HL-60 (cell line): Measurements from ENCODE around the gene CHST13.

ENCODE experiments used
- DNase-seq, 2 experiments: peaks; one replicate each; pipeline ENCODE4 v3.0.0-alpha.2; 2010 to 2020; ENCODE audit warnings: low read depth in 1 of 2, low spot score in 1 of 2
- H3K27ac ChIP-seq: fragments of 250-450 bp; sonication (Bioruptor Pico); replicated peaks from 2 replicates; pipeline ENCODE4 v1.5.1; 2020; ENCODE audit warnings: mild to moderate bottlenecking, moderate library complexity
- H3K27me3 ChIP-seq: fragments of 250-450 bp; sonication (Bioruptor Pico); 2 replicates; pipeline ENCODE4 v1.5.1; 2021; ENCODE audit warnings: mild to moderate bottlenecking, moderate library complexity; ENCODE audit not compliant: insufficient read depth, poor library complexity, severe bottlenecking
- H3K4me3 ChIP-seq: replicated peaks from 2 replicates; pipeline ENCODE4 v1.5.1; 2011; ENCODE audit warnings: mild to moderate bottlenecking, control low read depth, low read length; ENCODE audit not compliant: insufficient read depth
- GABPA ChIP-seq: IDR thresholded peaks from 2 replicates; pipeline ENCODE4 v1.6.1; 2012; ENCODE audit warnings: low read depth
- POLR2AphosphoS5 ChIP-seq: IDR thresholded peaks from 2 replicates; pipeline ENCODE4 v1.6.1; 2012; ENCODE audit warnings: low read depth
- SPI1 ChIP-seq: IDR thresholded peaks from 2 replicates; pipeline ENCODE4 v1.6.1; 2012; ENCODE audit warnings: low read depth, mild to moderate bottlenecking, borderline replicate concordance
- TF ChIP-seq, protein P1 (sequence below): IDR thresholded peaks from one replicate; pipeline ENCODE4 v1.5.1; 2011; ENCODE audit warnings: low read length, control low read depth, inconsistent platforms; ENCODE audit not compliant: insufficient read depth
- TF ChIP-seq, protein P2 (sequence below): IDR thresholded peaks from 2 replicates; pipeline ENCODE4 v1.6.1; 2012; ENCODE audit warnings: low read depth; ENCODE audit not compliant: insufficient replicate concordance

Gene CHST13

DNA sequence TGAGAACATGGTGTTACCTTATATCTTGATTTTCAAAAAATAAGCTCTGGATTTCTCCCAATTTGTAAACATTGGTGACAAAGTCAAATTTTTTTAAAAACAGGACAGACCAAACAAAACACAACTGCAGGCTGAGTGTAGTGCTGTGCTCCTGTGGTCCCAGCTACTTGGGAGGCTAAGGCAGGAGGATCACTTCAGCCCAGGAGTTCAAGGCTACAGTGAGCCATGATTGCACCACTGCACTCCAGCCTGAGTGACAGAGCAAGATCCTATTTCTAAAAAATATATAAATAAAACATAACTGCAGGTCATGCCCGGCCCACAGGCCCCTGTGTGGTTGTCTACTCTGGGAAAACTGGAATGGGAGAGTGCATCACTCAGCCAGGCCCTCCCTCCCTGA, 44.3 kb upstream of the CHST13 start:
- Histone ChIP-seq H3K4me3 (no peak overlapping the region), H3K27me3 (no peaks in the 10 kb centered on the region), H3K27ac (no peak overlapping the region)
- DNase-seq = no peak
- no peak for TF ChIP-seq POLR2AphosphoS5
- TF ChIP-seq, protein P1, sequence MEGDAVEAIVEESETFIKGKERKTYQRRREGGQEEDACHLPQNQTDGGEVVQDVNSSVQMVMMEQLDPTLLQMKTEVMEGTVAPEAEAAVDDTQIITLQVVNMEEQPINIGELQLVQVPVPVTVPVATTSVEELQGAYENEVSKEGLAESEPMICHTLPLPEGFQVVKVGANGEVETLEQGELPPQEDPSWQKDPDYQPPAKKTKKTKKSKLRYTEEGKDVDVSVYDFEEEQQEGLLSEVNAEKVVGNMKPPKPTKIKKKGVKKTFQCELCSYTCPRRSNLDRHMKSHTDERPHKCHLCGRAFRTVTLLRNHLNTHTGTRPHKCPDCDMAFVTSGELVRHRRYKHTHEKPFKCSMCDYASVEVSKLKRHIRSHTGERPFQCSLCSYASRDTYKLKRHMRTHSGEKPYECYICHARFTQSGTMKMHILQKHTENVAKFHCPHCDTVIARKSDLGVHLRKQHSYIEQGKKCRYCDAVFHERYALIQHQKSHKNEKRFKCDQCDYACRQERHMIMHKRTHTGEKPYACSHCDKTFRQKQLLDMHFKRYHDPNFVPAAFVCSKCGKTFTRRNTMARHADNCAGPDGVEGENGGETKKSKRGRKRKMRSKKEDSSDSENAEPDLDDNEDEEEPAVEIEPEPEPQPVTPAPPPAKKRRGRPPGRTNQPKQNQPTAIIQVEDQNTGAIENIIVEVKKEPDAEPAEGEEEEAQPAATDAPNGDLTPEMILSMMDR = no peak
- no peak for TF ChIP-seq SPI1
- TF ChIP-seq, protein P2, sequence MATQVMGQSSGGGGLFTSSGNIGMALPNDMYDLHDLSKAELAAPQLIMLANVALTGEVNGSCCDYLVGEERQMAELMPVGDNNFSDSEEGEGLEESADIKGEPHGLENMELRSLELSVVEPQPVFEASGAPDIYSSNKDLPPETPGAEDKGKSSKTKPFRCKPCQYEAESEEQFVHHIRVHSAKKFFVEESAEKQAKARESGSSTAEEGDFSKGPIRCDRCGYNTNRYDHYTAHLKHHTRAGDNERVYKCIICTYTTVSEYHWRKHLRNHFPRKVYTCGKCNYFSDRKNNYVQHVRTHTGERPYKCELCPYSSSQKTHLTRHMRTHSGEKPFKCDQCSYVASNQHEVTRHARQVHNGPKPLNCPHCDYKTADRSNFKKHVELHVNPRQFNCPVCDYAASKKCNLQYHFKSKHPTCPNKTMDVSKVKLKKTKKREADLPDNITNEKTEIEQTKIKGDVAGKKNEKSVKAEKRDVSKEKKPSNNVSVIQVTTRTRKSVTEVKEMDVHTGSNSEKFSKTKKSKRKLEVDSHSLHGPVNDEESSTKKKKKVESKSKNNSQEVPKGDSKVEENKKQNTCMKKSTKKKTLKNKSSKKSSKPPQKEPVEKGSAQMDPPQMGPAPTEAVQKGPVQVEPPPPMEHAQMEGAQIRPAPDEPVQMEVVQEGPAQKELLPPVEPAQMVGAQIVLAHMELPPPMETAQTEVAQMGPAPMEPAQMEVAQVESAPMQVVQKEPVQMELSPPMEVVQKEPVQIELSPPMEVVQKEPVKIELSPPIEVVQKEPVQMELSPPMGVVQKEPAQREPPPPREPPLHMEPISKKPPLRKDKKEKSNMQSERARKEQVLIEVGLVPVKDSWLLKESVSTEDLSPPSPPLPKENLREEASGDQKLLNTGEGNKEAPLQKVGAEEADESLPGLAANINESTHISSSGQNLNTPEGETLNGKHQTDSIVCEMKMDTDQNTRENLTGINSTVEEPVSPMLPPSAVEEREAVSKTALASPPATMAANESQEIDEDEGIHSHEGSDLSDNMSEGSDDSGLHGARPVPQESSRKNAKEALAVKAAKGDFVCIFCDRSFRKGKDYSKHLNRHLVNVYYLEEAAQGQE = no peak
- TF ChIP-seq GABPA = no peak

DNA sequence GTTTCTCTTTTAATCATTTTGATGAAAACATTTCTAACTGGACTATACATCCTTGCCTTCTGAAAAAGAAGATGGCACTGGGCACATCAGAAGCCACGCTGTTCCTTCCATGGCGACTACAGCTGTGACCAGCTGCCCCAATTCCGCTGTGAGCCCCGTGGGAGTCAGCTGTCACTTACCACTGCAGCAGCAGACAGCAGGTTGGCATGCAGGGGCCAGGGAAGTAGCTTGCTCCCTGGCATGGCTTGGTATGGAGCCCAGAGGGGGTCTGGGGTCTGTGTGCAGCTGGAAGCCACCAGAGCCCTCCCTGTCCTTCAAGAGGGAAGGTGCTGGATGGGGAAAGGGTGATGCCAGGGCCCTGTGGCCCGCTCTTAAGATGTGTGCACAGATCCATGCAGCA, 43.7 kb upstream of the CHST13 start:
- H3K27ac ChIP-seq = no peak overlapping the region
- H3K27me3 ChIP-seq = no peaks in the 10 kb centered on the region
- H3K4me3 ChIP-seq = no peak overlapping the region
- DNase-seq = no peak
- no peak for TF ChIP-seq SPI1
- TF ChIP-seq GABPA = no peak
- TF ChIP-seq, protein P2 = no peak
- no peak for TF ChIP-seq POLR2AphosphoS5
- TF ChIP-seq, protein P1 = no peak

DNA sequence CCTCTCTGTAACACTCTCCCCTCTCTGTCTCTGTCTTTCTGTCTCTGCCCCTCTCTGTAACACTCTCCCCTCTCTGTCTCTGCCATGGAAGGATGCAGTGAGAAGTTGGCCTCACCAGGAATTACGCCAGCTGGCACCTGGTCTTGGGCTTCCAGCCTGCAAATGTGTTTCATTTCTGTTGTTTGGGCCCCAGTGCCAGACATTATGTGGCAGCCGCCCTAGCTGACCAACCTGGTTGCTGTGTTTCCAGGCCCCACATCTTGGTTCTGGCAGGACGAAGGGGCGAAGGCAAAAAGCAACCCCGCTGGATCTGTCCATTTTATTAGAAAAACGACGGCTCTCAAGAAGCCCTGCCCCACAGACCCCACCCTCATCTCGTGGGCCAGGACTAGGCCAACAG, 43.1 kb upstream of the CHST13 start:
- H3K27ac ChIP-seq = no peak overlapping the region

More for the DNA sequence above, 43.1 kb upstream of the CHST13 start:
- no peak for DNase-seq
- Histone ChIP-seq H3K27me3 (no peaks in the 10 kb centered on the region), H3K4me3 (no peak overlapping the region)
- TF ChIP-seq SPI1 = no peak
- TF ChIP-seq, protein P2 = no peak
- TF ChIP-seq POLR2AphosphoS5 = no peak
- TF ChIP-seq, protein P1 = no peak
